PC-3 (cell line): ENCODE measurements around the gene NTM.

Experiments used
- EZH2 ChIP-seq: fragments of 300-600 bp; sonication (generic); IDR thresholded peaks from one replicate; pipeline ENCODE4 v1.6.1; 2017; ENCODE audit warnings: antibody characterized with exemption, mild to moderate bottlenecking, low read length; ENCODE audit not compliant: unreplicated experiment
- TF ChIP-seq, protein P1 (sequence below): fragments of 300-600 bp; sonication (generic); conservative IDR thresholded peaks from 2 replicates; pipeline ENCODE4 v1.5.1; 2017; ENCODE audit warnings: antibody characterized with exemption, low read depth, mild to moderate bottlenecking, low read length

- TF ChIP-seq, protein P1, sequence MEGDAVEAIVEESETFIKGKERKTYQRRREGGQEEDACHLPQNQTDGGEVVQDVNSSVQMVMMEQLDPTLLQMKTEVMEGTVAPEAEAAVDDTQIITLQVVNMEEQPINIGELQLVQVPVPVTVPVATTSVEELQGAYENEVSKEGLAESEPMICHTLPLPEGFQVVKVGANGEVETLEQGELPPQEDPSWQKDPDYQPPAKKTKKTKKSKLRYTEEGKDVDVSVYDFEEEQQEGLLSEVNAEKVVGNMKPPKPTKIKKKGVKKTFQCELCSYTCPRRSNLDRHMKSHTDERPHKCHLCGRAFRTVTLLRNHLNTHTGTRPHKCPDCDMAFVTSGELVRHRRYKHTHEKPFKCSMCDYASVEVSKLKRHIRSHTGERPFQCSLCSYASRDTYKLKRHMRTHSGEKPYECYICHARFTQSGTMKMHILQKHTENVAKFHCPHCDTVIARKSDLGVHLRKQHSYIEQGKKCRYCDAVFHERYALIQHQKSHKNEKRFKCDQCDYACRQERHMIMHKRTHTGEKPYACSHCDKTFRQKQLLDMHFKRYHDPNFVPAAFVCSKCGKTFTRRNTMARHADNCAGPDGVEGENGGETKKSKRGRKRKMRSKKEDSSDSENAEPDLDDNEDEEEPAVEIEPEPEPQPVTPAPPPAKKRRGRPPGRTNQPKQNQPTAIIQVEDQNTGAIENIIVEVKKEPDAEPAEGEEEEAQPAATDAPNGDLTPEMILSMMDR, result no peak
- TF ChIP-seq EZH2, result no peak
These were observed 438.1 kb downstream of the NTM start for GRCh38 chr11:131808470-131808869.
